Mesenchymal stem cell (in vitro differentiated cells and primary cell): ENCODE data around the gene ELOVL2.
A peak's percentile ranks its signal among the peaks of the same experiment; 100 is the strongest.

Source experiments
- DNase-seq: peaks from one replicate; pipeline ENCODE4 v3.0.0-alpha.2; 2013
- H2AFZ ChIP-seq: one replicate; pipeline ENCODE4 v1.6.1; 2013; ENCODE audit warnings: low read depth, mild to moderate bottlenecking, control low read depth, inconsistent platforms, low read length, moderate library complexity
- H2AK5ac ChIP-seq: 2 replicates; pipeline ENCODE4 v1.6.1; 2013; ENCODE audit warnings: low read length, moderate library complexity, mild to moderate bottlenecking, inconsistent platforms; ENCODE audit not compliant: severe bottlenecking
- H2BK120ac ChIP-seq: one replicate; pipeline ENCODE4 v1.6.1; 2013; ENCODE audit warnings: low read depth, mild to moderate bottlenecking, inconsistent platforms, low read length, moderate library complexity
- H2BK12ac ChIP-seq, 2 experiments: one replicate each; pipeline ENCODE4 v1.6.1; 2013; ENCODE audit warnings: inconsistent platforms in 2 of 2, low read length in 2 of 2, mild to moderate bottlenecking in 2 of 2, moderate library complexity in 2 of 2, control low read depth in 1 of 2
- H2BK15ac ChIP-seq: one replicate; pipeline ENCODE4 v1.6.1; 2013; ENCODE audit warnings: mild to moderate bottlenecking, low read depth, inconsistent platforms; ENCODE audit not compliant: poor library complexity, severe bottlenecking
- H2BK5ac ChIP-seq: 2 replicates; pipeline ENCODE4 v1.6.1; 2013; ENCODE audit warnings: low read depth, mild to moderate bottlenecking, low read length, control low read depth, inconsistent platforms; ENCODE audit not compliant: poor library complexity, severe bottlenecking
- H3K14ac ChIP-seq, 2 experiments: one replicate each; pipeline ENCODE4 v1.6.1; 2013; ENCODE audit warnings: inconsistent platforms in 2 of 2, low read length in 2 of 2, control low read depth in 1 of 2, mild to moderate bottlenecking in 1 of 2, moderate library complexity in 1 of 2
- H3K18ac ChIP-seq, 2 experiments: one replicate each; pipeline ENCODE4 v1.6.1; 2013; ENCODE audit warnings: inconsistent platforms in 2 of 2, low read length in 2 of 2, control low read depth in 1 of 2, low read depth in 1 of 2, mild to moderate bottlenecking in 1 of 2
- H3K23ac ChIP-seq, 2 experiments: one replicate each; pipeline ENCODE4 v1.6.1; 2013; ENCODE audit warnings: inconsistent platforms in 2 of 2, low read length in 2 of 2, mild to moderate bottlenecking in 2 of 2, moderate library complexity in 2 of 2, control low read depth in 1 of 2
- H3K27ac ChIP-seq: 2 replicates; pipeline ENCODE4 v1.5.1; 2013; ENCODE audit warnings: mild to moderate bottlenecking, moderate library complexity, low read length, control low read depth, inconsistent platforms; ENCODE audit not compliant: poor library complexity, severe bottlenecking
- H3K27me3 ChIP-seq, 2 experiments: 2 replicates each; pipeline versions ENCODE4 v1.6.1 to v1.7.0; 2013; ENCODE audit warnings: low read length in 2 of 2, mild to moderate bottlenecking in 2 of 2, moderate library complexity in 2 of 2, control low read depth in 1 of 2, inconsistent platforms in 1 of 2; ENCODE audit not compliant: control insufficient read depth in 1 of 2, insufficient read depth in 1 of 2
- H3K36me3 ChIP-seq, 2 experiments: 2 replicates each; pipeline versions ENCODE4 v1.6.1 to v1.7.0; 2013; ENCODE audit warnings: low read length in 2 of 2, control low read depth in 1 of 2, inconsistent platforms in 1 of 2, low read depth in 1 of 2, mild to moderate bottlenecking in 1 of 2; ENCODE audit not compliant: insufficient read depth in 2 of 2, control insufficient read depth in 1 of 2
- H3K4ac ChIP-seq, 2 experiments: one replicate each; pipeline ENCODE4 v1.6.1; 2013; ENCODE audit warnings: inconsistent platforms in 2 of 2, low read length in 2 of 2, mild to moderate bottlenecking in 2 of 2, moderate library complexity in 2 of 2, control low read depth in 1 of 2, low read depth in 1 of 2
- H3K4me1 ChIP-seq: 2 replicates; pipeline ENCODE4 v1.6.1; 2013; ENCODE audit warnings: low read depth, low read length, control low read depth; ENCODE audit not compliant: control insufficient read depth, insufficient read depth
- H3K4me2 ChIP-seq: 2 replicates; pipeline ENCODE4 v1.6.1; 2013; ENCODE audit warnings: low read length, mild to moderate bottlenecking, inconsistent platforms; ENCODE audit not compliant: poor library complexity, severe bottlenecking
- H3K4me3 ChIP-seq, 2 experiments: 2 replicates each; pipeline versions ENCODE4 v1.5.1 to v1.7.0; 2013; ENCODE audit warnings: low read length in 2 of 2, mild to moderate bottlenecking in 2 of 2, control low read depth in 1 of 2, low read depth in 1 of 2; ENCODE audit not compliant: insufficient read depth in 1 of 2
- H3K79me1 ChIP-seq: replicated peaks from 2 replicates; pipeline ENCODE4 v1.6.1; 2013; ENCODE audit warnings: mild to moderate bottlenecking, control low read depth, low read length, inconsistent platforms; ENCODE audit not compliant: poor library complexity, severe bottlenecking
- H3K9ac ChIP-seq: 2 replicates; pipeline ENCODE4 v1.7.0; 2013; ENCODE audit warnings: mild to moderate bottlenecking, low read length, moderate library complexity
- H3K9me3 ChIP-seq: 2 replicates; pipeline ENCODE4 v1.7.0; 2013; ENCODE audit warnings: mild to moderate bottlenecking, low read length; ENCODE audit not compliant: control insufficient read depth
- H4K8ac ChIP-seq: one replicate; pipeline ENCODE4 v1.6.1; 2013; ENCODE audit warnings: inconsistent platforms, mild to moderate bottlenecking, low read length, moderate library complexity
- H4K91ac ChIP-seq: one replicate; pipeline ENCODE4 v1.6.1; 2013; ENCODE audit warnings: mild to moderate bottlenecking, low read length, inconsistent platforms
- WGBS: methylation state at CpG from one replicate; pipeline ENCODE4 v1.1.7; 2013; ENCODE audit warnings: mixed read lengths; 5-methylcytosine and 5-hydroxymethylcytosine counted together

Gene ELOVL2

DNA sequence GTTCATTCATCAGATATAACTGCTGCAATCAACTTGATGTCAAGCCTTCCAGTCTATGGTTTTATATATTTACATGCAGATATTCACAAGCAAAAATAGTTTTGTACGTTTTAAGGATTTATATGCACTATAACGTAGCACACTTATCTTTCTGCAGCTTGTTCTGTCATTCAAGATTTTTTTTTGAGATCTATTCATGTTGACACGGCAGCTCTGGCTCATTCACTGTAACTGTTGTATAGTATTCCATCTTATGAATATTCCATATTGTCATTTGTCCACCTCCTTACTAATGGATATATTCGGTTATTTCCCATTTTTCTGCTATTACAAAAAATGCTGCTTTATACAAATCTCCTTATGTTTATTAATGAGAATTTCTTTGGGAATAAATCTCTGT lies 13.2 kb downstream of the ELOVL2 start:
- H4K8ac ChIP-seq, result no peak overlapping the region
- 93% methylated on average over 3 of the region's 4 CpGs for WGBS

GRCh38 chr6:11028959-11029358 lies 15.1 kb downstream of the ELOVL2 start:
- Histone ChIP-seq H2BK12ac (no peak overlapping the region), H3K4me3 (no peak overlapping the region), H4K91ac (no peak overlapping the region), H3K18ac (no peak overlapping the region), H3K9me3 (no peaks in the 10 kb centered on the region), H3K4me2 (no peak overlapping the region), H4K8ac (no peak overlapping the region), H2BK15ac (no peak overlapping the region), H3K36me3 (no peaks in the 10 kb centered on the region), H2BK120ac (no peak overlapping the region), H2BK5ac (no peak overlapping the region), H3K23ac (no peak overlapping the region), H2AK5ac (no peak overlapping the region), H3K27me3 (peaks cover 0 to 5% of the 10 kb centered on the region in 2 experiments), H3K4ac (no peak overlapping the region), H2AFZ (no peak overlapping the region), H3K4me1 (peaks cover 2% of the 10 kb centered on the region), H3K14ac (no peak overlapping the region), H3K79me1 (no peaks in the 10 kb centered on the region), H3K9ac (no peak overlapping the region), H3K27ac (no peak overlapping the region)
- no peak for DNase-seq
- WGBS, result 98% methylated on average over 8 of the region's 11 CpGs

More for the DNA sequence above, 13.2 kb downstream of the ELOVL2 start:
- no peak overlapping the region for H2BK12ac ChIP-seq
- H3K4me3 ChIP-seq, result no peak overlapping the region
- no peak overlapping the region for H2AFZ ChIP-seq
- no peak overlapping the region for H2AK5ac ChIP-seq
- H3K4me2 ChIP-seq, result no peak overlapping the region
- H3K27me3 ChIP-seq, result peaks cover 0 to 5% of the 10 kb centered on the region in 2 experiments
- no peaks in the 10 kb centered on the region for H3K9me3 ChIP-seq
- no peak for DNase-seq
- H3K4me1 ChIP-seq, result peaks cover 2% of the 10 kb centered on the region
- no peak overlapping the region for H3K18ac ChIP-seq
- H3K79me1 ChIP-seq, result no peaks in the 10 kb centered on the region
- H3K27ac ChIP-seq, result no peak overlapping the region
- no peak overlapping the region for H3K23ac ChIP-seq
- no peak overlapping the region for H2BK5ac ChIP-seq
- no peak overlapping the region for H2BK120ac ChIP-seq
- no peak overlapping the region for H4K91ac ChIP-seq
- H3K4ac ChIP-seq, result no peak overlapping the region
- no peak overlapping the region for H2BK15ac ChIP-seq
- no peak overlapping the region for H3K14ac ChIP-seq
- no peak overlapping the region for H3K9ac ChIP-seq
- H3K36me3 ChIP-seq, result no peaks in the 10 kb centered on the region

GRCh38 chr6:11027565-11028110 lies 16.5 kb downstream of the ELOVL2 start:
- Histone ChIP-seq H3K4me2 (no peak overlapping the region), H3K36me3 (no peaks in the 10 kb centered on the region), H3K18ac (no peak overlapping the region), H2BK12ac (no peak overlapping the region), H3K9ac (no peak overlapping the region), H3K23ac (no peak overlapping the region), H4K91ac (no peak overlapping the region), H3K27me3 (peaks cover 0 to 5% of the 10 kb centered on the region in 2 experiments), H4K8ac (no peak overlapping the region), H3K14ac (no peak overlapping the region), H2AK5ac (no peak overlapping the region), H2AFZ (no peak overlapping the region), H2BK15ac (no peak overlapping the region), H3K9me3 (no peaks in the 10 kb centered on the region), H3K79me1 (no peaks in the 10 kb centered on the region), H3K4me1 (peaks cover 2% of the 10 kb centered on the region), H2BK5ac (no peak overlapping the region), H3K4ac (no peak overlapping the region), H3K4me3 (no peak overlapping the region), H2BK120ac (no peak overlapping the region), H3K27ac (no peak overlapping the region)
- WGBS, result 94% methylated on average over 4 of the region's 4 CpGs
- DNase-seq, result no peak

DNA sequence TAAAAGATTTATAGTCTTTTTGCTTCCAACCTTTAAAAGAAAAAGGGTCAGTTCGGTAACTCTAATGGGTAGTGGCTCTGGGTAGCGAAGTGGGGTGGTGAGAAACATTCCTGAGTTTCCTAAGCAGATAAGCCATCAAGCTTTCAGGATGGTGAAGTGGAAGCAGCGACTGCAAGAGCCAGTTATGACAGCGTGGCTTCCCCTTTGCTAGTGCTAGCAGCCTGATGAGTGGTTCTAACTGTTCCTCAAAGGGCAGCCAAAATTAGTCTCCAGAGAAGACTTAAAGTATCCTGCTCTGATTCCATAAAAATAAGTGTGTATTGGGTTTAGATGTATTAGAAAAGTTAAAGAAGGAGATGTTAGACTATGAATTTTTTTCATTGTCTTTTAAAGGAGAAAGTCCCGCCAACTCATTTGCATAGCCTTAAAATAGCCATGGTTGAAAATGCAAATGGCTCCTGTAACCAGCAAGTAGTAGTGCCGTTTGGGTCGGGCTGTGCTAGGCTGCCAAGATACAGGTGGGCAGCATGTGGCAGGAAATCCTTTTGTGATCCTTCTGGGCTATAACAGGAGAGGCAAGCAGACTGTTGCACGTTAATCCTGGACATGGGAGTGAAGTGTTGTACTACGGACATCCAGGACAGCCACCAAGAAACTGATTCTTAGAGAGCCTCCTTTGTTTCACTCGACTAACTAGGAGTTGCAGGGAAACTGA lies 18.0 kb downstream of the ELOVL2 start:
- peak; percentile 68 for DNase-seq
- Histone ChIP-seq H2AFZ (peak overlapping the region; percentile 88), H4K91ac (peak overlapping the region; percentile 59), H4K8ac (peak overlapping the region; percentile 87), H3K4ac (peak overlapping the region; percentile 80 to 85), H2BK12ac (peak overlapping the region; percentile 42 to 83), H3K14ac (no peak overlapping the region), H2BK120ac (no peak overlapping the region), H3K23ac (no peak overlapping the region), H3K27me3 (peaks cover 0 to 5% of the 10 kb centered on the region in 2 experiments), H3K4me2 (no peak overlapping the region), H2AK5ac (no peak overlapping the region), H3K9ac (no peak overlapping the region), H3K18ac (peak overlapping the region; percentile 66 to 89), H3K27ac (no peak overlapping the region), H3K4me1 (peaks cover 2% of the 10 kb centered on the region), H3K9me3 (no peaks in the 10 kb centered on the region), H2BK5ac (no peak overlapping the region), H3K36me3 (no peaks in the 10 kb centered on the region), H3K79me1 (peaks cover 1% of the 10 kb centered on the region), H2BK15ac (no peak overlapping the region), H3K4me3 (no peak overlapping the region)
- 39% methylated on average over 10 of the region's 10 CpGs for WGBS
